GM19328 (cell line): Measurements from ENCODE around the gene MBD5.

Experiments
- ATAC-seq: cut with Tn5 transposase; IDR thresholded peaks from one replicate; pipeline ENCODE4 v1.9.1; 2021; ENCODE audit warnings: mild to moderate bottlenecking, moderate library complexity; ENCODE audit not compliant: unreplicated experiment

Gene MBD5

DNA sequence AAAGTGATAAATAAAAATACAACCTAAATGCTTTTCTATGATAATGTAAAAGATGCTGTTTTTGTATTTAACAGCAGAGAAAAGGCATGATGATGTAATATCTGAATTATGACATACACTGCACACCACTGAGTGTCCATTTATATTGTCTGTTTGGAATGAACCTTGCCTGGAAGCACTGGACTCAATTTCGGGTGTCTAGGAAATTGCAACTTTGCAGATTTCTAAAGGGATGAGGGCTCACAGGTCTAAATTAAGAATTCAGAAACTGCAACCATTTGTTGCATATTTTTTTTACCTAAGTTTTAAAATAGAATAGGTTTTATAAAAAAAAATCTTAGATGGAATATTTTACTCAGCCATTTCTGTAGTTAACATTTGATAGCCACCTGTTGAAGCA is 492.5 kb downstream of the MBD5 start:
- ATAC-seq, result no peak

DNA sequence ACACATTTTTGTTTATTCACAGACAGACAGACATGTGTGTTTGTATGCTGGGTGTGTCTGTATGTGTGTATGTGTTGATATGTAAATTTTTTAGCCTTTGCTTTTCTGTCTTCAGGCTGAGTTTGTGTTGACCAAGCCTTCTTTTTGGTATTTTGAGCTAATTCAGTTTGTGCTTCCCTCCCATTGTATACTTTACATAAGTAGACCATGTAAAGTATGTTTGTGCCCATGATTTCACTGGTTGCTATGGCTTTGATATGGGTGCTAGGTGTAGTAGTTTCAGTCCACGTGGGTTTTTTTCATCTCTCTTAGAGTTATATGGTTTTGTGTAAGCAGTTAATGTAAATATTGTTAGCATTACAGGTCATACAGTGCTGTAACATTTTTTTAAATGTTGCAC is 494.2 kb downstream of the MBD5 start:
- ATAC-seq, result no peak

DNA sequence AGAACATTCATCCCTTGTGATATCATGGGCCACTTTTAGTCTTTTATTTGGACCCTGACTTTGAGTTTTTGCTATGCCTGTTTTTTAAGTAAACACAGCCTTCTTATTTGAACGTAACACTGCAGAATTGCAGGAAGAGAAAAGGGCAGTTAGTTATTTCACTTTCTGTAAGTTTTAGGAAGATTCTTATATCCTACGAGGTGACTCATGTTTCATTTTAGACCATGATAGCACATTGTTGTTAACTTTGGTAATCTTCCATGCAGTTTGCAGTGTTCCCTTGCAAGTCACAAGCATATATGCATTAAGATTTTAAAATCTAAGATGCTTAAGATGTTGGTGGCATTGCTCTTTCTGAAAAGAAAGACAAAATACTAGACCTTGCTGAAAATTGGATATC is 495.1 kb downstream of the MBD5 start:
- no peak for ATAC-seq

DNA sequence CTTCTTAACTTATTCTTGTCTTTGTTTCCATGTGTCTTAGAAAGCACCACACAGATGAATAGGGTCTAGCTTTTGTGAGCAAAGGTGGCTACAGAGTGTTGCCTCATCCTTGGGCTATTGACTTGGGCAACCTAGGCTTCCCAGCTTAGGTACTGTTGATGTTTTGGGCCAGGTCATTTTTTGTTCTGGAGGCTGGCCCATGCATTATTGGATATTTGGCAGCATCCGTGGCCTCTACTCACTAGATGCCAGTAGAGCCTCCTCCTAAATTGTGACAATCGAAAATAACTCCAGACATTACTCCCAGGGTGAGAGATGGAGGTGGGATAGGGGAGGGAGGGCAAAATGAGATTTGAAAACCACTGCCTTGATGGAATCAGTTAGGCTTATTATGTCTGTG is 496.4 kb downstream of the MBD5 start:
- no peak for ATAC-seq

DNA sequence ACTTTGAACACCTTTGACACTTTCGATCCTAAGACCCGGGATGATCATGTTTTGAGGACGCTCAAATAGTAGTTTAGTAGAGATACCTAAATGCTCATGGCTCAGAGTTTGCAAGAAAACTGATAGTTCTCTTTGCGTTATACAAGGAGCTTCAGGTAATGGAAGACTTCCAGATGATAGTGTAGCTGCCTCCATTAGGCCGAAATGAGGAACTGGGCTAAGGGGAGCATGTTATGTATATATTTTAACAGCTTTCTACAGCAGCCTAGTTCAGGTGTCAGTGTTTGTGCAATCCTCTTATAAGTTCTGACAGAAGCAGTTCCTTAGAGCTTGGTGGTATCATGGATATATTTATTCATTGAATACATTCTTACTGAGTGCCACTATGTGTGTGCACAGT is 496.9 kb downstream of the MBD5 start:
- ATAC-seq, result no peak

DNA sequence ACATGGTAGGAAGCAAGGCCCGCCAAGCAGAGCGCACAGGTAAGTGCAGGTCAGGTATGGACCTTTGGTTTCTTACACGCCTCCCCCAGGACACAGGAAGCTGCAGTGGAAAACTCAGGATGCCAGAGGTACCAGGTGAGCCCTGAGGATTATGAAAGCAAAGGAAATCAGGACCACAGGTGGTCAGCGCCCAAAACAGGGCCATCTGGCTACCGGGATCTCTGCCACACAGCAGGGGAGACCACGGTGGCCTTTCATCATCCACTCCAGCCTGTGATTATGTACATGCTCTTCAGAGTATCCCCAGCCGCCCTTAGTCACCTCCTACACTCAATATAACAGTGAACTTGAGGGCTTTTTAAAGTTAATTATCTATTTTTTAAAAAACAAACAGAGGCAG is 498.1 kb downstream of the MBD5 start:
- no peak for ATAC-seq

DNA sequence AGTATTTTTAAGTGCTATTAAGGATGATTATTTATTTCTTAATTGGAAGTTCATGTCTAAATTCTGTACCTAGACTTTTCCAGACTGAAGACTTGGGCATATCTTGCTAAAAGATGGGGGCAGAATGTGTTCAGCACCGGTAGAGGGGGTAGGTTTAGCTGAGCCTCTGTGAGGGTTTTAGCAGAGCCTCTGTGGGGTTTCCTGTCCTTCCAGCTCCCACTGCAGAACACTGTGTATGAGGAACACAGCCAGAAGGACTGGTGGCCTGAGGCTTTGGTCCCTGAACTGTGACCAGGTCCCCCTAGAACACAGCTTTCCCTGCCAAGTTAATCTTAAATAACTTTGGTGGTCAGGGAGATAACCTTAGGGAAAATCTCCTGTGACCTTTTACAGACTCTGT is 500.3 kb downstream of the MBD5 start:
- no peak for ATAC-seq

DNA sequence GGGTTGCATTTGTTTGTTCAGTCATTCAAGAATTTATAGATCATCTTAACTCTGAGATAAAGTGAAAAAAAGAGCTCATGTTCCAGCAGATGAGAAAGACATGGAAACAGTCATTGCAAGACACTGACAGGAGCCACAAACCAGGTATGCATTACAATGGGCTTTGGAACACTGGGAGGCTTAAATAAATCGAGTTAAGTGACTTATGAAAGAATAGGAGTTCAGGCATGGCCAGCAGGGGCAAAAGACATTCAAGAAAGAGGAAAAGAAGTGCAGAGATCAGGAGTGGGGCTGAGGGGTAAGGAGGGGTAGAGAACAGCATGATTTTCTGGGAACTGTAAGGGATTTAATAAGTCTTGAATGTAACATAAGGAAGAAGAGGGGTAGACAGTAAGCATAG is 502.4 kb downstream of the MBD5 start:
- ATAC-seq, result no peak

DNA sequence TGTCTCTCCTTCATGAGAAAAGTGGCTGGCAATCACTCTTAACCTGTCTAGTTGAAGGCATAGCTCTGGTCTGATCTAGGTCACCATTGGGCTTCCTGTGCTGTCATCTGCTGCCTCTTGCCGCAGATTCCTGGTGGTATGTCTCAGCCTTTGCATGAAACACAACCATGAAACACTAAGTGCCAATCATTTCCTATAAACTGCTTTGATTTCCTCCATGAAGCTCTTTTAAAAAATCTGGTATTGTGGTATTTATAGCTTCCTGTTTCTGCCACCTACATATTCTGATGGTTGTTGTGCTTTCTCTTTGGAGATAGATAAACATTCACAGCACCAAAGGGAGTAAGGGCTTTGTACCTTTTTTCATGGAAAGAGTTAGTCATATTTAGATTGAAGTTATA is 503.6 kb downstream of the MBD5 start:
- ATAC-seq, result peak; percentile 42

DNA sequence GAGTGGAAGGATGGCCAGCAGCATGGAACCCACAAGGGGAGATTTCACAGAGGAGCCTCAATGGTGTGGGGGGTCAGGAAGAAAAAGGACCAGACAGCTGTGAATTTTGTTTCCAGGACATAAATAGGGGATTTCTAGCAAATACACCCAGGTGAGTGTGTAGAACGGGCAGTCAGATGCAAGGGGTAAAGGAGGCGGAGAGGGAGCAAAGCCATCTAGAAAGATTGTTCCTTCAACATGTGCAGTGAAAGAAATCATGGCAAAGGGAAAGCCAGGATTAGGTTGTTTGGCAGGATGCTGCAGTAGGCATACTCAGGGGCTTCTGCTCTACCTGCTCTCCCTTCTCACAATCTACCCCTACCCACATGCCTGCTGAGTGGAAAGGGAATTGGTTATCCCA is 504.2 kb downstream of the MBD5 start:
- ATAC-seq, result no peak

DNA sequence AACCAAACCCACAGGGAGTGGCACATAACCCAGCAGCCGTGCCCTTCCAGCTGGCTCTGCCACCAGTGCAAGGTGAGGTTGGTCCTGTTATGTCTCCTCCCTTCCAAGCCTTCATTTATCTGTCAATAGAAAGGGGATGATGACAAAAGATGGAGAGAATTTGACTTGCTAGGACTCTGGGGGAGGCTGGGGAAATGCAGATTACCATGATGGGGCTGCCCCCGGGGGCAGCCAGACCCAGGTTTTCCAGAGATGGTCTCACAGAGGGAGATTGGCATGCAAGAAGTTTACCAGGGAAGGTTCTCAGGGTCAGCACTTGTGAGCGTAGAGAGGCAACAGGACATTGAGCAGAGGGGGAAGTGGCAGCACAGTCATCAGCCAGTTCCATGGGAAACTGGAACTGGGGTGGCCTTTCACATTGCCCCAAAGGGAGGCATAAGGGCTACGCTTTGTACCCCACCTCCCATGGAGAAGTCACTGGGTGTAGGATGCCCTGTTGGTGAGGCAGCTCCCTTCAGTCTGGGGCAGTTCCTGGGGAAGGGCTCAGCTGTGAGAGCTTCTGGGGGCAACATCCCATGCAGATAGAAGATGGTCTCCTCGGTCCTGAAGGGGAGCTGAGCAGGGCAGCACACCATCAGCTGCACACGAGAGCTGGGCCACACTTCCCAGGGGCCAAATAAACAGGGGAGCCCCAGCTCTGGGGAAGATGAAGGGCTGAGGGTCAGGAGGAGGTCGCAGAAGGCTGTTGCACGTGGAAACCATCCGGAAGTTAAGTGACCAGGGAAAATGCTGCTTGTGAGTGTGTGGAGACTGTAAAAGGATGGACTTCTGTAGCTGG is 505.8 kb downstream of the MBD5 start:
- ATAC-seq, result no peak

DNA sequence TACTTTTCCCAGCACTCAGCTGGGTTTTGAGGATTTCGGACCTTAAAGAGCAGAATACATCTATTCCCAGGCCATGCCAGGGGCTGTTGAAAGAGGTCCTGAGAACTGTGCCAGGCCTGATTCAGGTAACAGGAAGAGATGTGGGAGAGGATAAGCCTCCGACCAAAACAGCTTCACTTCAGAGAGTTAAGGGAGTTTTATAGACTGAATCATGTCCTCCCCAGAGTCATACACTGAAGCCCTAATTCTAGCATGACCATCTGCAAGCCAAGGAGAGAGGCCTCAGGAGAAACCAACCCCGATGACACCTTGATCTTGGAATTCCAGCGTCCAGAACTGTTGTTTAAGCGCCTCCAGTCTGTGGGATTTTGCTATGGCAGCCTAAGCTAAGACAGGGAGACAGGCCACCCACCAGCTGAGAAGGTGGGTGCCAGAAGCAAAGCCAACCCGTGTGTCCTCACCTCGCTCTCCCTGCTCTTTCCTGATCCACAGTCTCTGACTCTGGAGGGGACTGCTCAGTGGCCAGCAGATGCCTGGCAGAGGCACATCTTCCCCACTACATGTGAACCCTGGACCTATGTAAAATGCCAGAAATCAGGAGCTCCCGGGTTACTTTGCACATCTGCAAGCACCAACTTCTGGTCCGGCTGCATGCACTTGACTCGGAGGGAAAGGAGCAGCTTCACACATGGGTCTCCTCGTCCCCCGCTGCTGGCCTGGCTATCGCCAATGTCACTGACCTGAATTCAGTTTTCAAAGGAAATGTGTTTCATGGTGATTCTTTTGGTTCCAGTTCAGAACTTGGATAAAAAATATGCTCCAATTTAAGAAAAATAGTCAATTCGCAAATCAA is 506.8 kb downstream of the MBD5 start:
- no peak for ATAC-seq

DNA sequence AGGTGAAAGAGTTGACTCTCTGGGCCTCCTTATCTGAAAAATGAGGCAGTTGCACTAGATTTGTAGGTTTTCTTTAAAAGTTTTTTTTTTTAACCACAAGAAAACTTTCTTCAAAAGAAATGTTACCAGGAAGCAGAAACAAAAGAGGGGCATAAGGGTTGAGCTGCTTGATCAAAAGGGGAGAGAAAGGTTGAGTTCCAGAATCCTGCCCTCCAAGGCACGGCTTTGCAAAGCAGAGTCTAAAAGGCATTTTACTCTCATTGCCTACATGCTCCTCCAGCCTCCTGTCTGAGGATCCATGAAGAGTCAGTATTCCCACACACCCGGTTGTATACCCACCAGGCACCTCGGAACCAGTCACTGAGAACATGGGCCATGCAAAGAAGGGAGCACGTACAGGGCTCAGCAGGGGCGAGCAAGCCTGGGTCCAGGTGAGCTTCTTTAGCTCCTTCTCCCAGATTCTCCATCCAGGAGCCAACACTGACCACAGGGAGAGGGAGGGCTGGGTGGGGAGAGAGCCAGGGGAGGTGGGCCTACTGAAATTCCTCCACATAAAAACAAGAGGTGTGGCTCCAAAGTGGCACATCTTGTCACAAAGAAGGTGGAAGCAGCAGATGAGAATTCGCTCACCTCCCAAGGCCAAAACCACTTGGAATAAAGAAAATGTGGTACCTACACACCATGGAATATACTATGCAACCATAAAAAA is 507.6 kb downstream of the MBD5 start:
- no peak for ATAC-seq

DNA sequence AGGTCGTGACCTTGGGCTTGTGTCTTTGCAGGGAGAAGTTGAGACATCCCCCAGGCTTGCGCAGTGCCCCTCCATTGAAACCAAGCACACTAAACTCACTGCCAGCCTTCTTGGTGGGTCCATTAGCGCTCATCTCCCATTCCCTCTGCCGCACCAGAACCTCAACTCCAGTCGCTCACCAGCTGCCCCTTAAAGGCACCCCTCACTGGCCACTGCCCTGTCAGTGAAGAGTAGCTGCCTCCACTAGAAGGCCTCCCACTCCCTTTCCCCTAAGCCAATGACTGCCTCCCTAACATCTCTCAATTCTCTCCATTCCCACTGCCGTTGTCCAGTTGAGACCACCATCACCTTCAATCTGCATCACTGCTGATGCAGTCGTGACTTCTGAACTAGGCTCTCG is 508.9 kb downstream of the MBD5 start:
- no peak for ATAC-seq

DNA sequence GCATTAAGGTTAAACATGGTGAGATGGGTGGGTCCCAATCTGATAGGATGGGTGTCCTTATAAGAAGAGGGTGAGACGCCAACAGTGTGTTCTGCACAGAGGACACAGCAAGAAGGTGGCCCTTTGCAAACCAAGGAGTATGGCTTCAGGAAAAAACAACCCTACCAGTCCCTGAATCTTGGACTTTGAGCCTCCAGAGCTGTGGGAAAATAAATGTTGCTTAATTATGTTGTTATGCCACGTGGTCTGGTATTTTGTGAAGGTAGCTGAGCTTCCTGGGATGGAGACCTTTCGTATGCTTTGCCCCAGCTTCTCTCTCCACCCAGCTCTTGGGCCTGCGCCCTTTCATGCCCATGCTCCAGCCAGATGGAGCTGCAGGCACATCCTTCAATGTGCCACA is 509.5 kb downstream of the MBD5 start:
- no peak for ATAC-seq

DNA sequence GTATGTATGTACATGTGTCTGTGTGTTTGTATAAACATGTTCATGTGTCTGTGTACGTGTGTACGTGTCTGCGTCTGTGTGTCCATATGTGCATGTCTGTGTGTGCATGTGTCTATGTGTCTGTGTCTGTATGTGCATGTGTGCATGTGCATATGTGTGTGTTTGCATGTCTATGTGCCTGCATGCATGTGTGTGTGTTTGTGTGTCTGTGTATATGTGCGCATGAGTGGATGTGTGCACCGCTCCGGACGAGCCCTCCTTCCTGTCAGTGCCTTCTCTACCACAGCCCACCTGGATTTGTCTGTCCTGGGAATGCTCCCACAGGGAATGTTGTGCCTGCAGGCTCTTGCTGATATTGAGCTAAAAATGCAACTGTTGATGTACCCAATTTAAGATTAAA is 510.3 kb downstream of the MBD5 start:
- ATAC-seq, result no peak

DNA sequence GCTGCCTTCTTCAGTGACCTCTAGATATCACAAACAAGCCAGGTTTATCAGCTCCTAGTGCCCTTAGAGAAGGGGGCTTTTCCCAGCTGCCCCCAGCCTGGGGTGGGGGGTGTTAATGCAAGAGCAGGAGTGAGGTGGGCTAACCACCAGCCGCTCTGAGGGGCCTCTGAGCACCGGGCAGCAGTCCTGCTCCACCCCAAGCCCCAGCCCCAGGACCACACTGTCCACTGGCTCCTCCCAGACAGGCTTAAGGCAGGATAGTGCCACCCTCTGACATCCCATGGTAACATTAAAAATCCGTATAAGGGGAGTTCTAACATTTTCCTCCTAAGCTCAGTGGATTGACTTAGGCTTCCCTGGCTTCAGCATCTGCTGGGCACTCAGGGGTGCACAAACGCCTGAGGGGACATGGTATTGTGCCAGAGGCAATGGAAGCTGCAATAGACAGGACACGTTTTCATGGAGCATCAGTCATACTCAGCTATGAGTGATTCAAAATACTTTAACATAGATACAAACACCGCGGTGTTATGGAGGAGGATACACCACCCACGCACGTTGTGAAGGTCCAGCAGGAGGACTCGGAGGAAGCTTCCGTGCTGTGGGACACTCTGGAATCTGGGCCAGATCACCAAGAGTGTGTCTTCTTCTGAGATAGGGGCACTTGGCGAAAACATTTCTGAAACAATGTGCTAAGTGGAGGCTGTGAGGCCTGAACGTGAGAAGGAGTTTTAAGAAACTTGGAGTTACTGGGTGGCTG is 511.0 kb downstream of the MBD5 start:
- ATAC-seq, result no peak

DNA sequence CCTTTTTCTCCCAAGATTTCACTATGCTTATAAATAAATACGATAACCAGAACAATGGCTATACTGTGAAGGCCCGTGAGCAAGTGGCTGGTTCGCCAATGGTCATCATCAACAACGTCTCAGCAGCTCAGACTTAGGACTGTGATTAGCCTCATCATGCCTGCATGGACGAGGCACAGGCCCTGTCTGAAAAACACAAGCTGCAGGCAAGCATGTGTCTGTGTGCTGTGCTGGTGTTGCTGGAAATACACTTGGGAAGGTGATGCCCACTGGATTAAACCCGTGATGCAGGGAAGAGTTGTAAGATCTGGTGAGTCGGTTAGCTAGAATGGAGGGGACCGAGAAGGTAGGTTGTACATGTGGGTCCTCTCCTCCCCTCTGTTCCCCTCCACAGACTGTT is 512.1 kb downstream of the MBD5 start:
- no peak for ATAC-seq

DNA sequence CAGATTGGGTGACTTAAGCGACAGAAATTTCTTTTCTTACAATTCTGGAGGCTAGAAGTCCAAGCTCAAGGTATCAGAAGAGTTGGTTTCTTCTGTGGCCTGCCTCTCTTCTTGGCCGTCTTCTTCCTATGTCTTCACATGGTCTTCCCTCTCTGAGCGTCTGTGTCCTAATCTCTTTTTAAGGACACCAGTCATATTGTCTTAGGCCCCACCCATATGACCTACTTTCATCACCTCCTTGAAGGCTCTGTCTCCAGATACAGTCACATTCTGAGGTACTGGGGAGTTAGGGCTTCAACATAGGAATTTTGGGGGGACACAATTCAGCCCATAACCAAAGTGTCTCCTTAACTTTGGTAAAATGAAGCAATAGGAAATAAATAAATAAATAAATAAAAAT is 512.8 kb downstream of the MBD5 start:
- no peak for ATAC-seq

DNA sequence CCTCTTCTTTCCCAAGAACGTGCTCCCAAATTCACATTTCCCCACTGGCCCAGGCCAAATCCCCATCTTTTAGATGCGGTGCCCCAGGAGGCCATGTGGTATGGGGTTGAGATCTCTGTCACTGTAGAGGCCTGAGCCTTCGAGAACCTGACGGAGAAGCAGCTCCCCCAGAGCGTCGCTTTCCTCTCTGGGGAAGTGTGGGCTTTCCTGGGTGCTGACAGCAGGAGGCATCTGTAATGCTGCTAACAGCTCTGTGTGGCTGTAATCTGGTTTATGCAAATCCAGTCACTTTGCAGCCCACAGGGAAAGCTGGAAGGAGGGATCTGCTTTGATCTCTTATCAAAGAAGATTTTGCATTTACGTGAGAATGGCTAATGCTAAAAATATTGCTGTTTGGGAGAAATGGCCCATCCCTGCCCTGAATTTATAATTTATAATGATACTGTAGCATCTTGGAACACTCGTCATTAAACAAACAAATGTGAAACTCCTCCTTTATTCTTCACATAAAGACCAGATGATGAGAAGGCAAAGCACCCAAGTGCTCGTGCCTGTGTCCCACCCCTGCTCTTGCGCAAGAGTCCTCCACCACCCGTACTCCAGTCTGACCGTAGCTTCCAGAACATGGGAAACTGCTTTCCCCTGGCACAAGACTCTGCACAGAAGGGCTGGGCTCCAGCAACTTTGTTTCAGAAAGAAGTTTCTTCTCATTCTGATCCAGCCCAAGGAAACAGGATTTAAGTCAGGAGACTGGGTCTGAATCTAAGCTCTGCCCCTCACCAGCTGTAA is 513.7 kb downstream of the MBD5 start:
- ATAC-seq, result no peak
